ENCODE measurements around the gene NAPG.
"Not testable (repeated sequence)": the region's sequence is repeated elsewhere in the genome, so short reads cannot be mapped to it uniquely, and the experiment has no call there.

The NAPG gene

DNA sequence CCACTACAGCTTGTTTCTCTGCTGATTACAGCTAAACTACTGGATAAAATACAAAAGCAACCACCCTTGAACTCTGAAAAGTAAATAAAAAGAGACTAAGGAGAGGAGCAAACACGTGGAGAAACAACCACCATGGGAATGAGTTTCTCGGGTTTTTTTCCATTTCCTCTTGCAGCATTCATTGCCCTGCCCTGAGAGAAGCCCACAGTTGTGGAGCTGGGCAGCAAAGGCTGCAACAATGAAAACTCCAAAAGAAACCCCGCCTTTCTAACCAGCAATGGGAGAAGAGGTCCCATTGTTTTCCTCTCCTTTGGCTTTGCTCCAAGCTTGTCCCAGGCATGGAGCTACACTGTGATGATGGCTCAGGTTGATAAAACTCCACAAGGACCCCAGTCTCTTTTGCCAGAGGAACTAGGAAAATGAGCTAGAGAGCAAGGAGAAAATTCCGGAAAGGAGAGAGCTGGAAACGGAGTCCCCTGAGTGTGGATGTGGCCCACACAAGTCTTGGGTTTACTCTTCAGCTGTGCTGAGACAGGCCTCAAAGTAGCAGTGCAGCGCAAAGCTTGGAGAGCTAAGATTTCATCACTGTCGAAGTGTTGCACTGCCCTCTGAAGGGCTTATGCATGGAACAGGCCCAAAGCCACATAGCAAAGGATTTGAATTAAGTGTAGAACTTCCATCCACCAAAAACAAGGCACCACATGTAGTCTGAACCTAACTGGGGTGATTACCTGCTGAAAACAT is 20.9 kb downstream of the NAPG start:
- DNase-seq (ENCODE audit: low read depth in 3 of 3): no peak

DNA sequence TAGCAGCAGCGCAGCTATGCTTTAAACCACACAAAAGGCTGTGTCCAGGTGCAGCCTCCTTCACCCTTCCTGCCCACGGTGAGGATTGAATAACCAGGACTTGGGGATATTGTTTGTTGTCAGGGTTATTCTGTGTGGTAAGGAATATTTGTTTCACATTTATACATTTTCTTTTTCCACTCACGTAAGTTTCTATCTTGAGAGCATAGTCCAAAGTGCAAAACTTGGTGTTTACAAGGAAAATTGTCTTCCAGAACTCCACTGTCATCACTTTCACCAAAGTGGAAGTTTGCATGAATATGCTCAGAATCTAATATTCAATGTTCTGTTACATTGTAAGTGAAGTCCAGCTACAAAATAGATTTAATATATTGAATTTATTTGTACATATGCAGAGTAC is 26.4 kb downstream of the NAPG start:
- no peak for DNase-seq (ENCODE audit: low read depth in 3 of 3)

- not testable (repeated sequence) for DNase-seq (ENCODE audit: low read depth in 3 of 3)
Observed at GRCh38 chr18:10556251-10556650, 30.4 kb downstream of the NAPG start.

DNA sequence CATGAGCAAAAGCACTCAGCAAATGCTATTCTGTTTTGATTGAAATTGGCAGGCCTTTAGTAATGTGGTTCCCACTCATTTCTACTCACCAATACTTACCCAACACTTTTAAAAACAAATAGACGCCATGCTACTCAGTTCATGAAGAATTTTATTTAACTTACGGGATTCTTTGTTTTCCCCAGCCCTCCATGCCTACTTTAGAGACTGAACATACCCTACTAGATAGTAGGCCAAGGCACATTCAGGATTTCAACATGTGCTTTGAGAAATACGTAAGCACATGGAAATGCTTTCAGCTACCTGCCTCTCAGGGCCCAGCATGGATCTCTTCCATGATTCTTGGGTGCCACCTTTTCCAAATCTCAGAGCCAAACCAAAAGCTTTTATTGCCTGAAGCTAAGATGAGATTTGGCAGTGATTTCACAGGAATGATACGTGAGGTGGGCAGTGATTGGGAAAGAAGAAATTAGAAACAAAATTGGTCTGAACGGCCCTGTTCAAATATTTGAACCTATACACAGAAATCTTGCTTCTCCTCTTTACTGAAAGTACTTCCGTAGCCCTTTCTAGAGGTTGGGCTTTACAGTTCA is 31.4 kb downstream of the NAPG start:
- DNase-seq (ENCODE audit: low read depth in 3 of 3): no peak

- no peak for DNase-seq (ENCODE audit: low read depth in 3 of 3)
Observed at GRCh38 chr18:10558243-10558966, 32.6 kb downstream of the NAPG start.

- DNase-seq (ENCODE audit: low read depth in 3 of 3): no peak
Observed at GRCh38 chr18:10558967-10559298, 33.1 kb downstream of the NAPG start.

GRCh38 chr18:10559553-10560451 is 34.0 kb downstream of the NAPG start:
- DNase-seq (ENCODE audit: low read depth in 3 of 3): no peak

- peak; percentile 28 to 49 (median 31) for DNase-seq (ENCODE audit: low read depth in 3 of 3)
Observed at GRCh38 chr18:10560452-10561045, 34.7 kb downstream of the NAPG start.

DNA sequence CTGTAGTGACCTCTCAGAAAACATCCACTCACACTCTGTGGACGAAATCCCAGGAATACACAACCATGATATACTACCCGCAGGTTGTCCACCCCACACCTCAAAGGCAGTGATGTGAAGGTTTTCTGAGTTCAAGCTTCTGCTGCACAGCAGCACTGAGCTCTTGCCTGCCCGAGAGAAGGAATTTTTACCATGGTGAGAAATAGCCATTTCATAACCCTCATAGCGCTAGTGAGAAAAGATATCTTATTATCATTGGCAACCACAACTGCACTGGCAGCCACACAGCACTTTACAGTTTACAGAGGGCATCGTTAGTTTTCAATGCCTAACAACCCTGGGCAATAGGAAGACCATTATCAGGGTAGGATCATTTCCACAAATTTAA is 36.9 kb downstream of the NAPG start:
- DNase-seq (ENCODE audit: low read depth in 3 of 3): no peak

- DNase-seq (ENCODE audit: low read depth in 3 of 3): no peak
Observed at GRCh38 chr18:10563886-10564285, 38.1 kb downstream of the NAPG start.

GRCh38 chr18:10564975-10565773 is 39.3 kb downstream of the NAPG start:
- DNase-seq (ENCODE audit: low read depth in 3 of 3): no peak

- no peak for DNase-seq (ENCODE audit: low read depth in 3 of 3)
Observed at GRCh38 chr18:10565835-10566234, 40.0 kb downstream of the NAPG start.

DNA sequence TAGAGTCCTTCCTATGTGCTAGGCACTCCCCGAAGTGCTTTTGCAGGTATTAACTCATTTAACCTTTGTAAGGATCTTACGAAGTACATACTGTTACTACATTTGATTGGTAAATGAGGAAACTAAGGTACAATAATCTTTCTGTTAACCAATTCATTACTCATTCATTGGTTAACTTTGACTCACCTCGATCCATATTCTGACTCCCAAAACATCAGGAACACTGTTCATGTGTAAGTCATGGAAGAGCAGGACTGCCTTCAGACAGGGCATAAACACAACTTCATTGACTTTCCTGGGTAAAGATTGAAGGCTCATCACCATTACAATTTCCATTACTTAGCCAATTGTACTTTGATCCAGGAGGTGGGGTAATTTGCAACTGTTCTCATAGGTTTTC is 40.6 kb downstream of the NAPG start:
- no peak for DNase-seq (ENCODE audit: low read depth in 3 of 3)

- DNase-seq (ENCODE audit: low read depth in 3 of 3): not testable (repeated sequence)
Observed at GRCh38 chr18:10569941-10570340, 44.1 kb downstream of the NAPG start.

DNA sequence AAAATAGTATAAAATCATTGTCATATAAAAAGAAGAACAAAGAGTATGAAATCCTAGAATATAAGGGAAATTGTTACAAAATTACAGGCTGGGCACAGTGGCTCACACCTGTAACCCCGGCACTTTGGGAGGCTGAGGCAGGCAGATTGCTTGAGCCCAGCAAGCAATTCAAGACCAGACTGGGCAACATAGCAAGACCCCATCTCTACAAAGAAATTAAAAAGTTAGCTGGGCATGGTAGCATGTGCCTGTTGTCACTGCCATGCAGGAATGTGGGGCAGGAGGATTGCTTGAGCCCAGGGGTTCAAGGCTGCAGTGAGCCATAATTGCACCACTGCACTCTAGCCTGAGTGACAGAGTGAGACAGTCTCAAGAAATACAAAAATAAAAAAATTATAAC is 44.8 kb downstream of the NAPG start:
- no peak for DNase-seq (ENCODE audit: low read depth in 3 of 3)

DNA sequence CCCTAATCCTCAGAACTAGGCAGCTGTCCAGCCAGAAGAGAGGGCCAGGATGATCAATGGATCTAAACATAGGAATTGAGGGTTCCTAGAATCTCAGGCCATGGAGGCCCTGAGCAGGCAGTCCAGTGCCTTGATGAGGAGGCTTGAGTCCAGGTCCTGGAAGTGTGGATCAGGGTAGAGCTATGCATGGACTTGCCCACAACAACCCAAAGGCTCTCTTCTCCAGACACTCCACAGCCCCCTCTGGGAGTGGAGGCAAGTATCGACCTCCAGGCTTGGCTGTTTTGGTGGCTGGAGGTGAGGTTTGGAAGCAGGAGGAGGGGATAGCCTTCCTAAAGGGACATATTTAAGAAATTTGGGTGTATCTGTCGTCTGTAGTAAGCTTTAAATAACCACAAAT is 45.7 kb downstream of the NAPG start:
- no peak for DNase-seq (ENCODE audit: low read depth in 3 of 3)

- DNase-seq (ENCODE audit: low read depth in 3 of 3): not testable (repeated sequence)
Observed at GRCh38 chr18:10573261-10573660, 47.4 kb downstream of the NAPG start.

- not testable (repeated sequence) for DNase-seq (ENCODE audit: low read depth in 3 of 3)
Observed at GRCh38 chr18:10574412-10574811, 48.6 kb downstream of the NAPG start.

DNA sequence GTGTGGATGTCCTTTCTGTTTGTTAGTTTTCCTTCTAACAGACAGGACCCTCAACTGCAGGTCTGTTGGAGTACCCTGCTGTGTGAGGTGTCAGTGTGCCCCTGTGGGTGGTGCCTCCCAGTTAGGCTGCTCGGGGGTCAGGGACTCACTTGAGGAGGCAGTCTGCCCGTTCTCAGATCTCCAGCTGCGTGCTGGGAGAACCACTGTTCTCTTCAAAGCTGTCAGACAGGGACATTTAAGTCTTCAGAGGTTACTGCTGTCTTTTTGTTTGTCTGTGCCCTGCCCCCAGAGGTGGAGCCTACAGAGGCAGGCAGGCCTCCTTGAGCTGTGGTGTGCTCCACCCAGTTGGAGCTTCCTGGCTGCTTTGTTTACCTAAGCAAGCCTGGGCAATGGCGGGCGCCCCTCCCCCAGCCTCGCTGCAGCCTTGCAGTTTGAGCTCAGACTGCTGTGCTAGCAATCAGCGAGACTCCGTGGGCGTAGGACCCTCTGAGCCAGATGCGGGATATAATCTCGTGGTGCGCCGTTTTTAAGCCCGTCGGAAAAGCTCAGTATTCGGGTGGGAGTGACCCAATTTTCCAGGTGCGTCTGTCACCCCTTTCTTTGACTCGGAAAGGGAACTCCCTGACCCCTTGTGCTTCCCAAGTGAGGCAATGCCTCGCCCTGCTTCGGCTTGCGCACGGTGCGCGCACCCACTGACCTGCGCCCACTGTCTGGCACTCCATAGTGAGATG is 52.2 kb downstream of the NAPG start:
- not testable (repeated sequence) for DNase-seq (ENCODE audit: low read depth in 3 of 3)

- not testable (repeated sequence) for DNase-seq (ENCODE audit: low read depth in 3 of 3)
Observed at GRCh38 chr18:10578573-10578899, 52.7 kb downstream of the NAPG start.
